OCI-LY7 (cell line): ENCODE results near the gene SLC12A8. TPM values are rescaled to one million over a fixed set of nuclear protein-coding genes. Genes with fewer than 3 reads are reported as not detected.

Experiments used
- BruUV-seq: library from RNA; stranded (reverse); fragments of 400-500 nt; replicated peaks from 2 replicates; lab custom pipeline; 2021; lab: Mats Ljungman, UMichigan
- CTCF ChIA-PET: fragments of 300-600 bp; sonication (Branson Sonifier 250); formaldehyde crosslinking; loops from one replicate; lab custom pipeline; 2022; ENCODE audit warnings: antibody characterized with exemption; ENCODE audit not compliant: unreplicated experiment; lab: Charles Lee
- POLR2A ChIA-PET: fragments of 300-600 bp; sonication (Branson Sonifier 250); formaldehyde crosslinking; loops from one replicate; lab custom pipeline; 2022; ENCODE audit warnings: antibody characterized with exemption; lab: Charles Lee
- DNase-seq: peaks from one replicate; pipeline ENCODE4 v3.0.0-alpha.2; 2015; ENCODE audit warnings: low spot score
- H2AFZ ChIP-seq: fragments of 200-600 bp; sonication (generic), shearing (Covaris generic); 2 replicates; pipeline ENCODE4 v1.6.1; 2014; ENCODE audit warnings: mild to moderate bottlenecking, antibody characterized with exemption, low read length, moderate library complexity
- H3K27ac ChIP-seq: fragments of 200-600 bp; sonication (generic); 2 replicates; pipeline ENCODE4 v1.5.1; 2014; ENCODE audit warnings: mixed run types, low read depth, mild to moderate bottlenecking, moderate library complexity, low read length, inconsistent platforms; ENCODE audit not compliant: poor library complexity, severe bottlenecking
- H3K36me3 ChIP-seq: fragments of 200-600 bp; sonication (generic); 2 replicates; pipeline ENCODE4 v1.6.1; 2014; ENCODE audit warnings: mild to moderate bottlenecking, antibody characterized with exemption, low read length, moderate library complexity, mixed read lengths; ENCODE audit not compliant: insufficient read depth
- H3K4me1 ChIP-seq: fragments of 200-600 bp; sonication (generic); 2 replicates; pipeline ENCODE4 v1.5.1; 2014; ENCODE audit warnings: mild to moderate bottlenecking, low read length; ENCODE audit not compliant: insufficient read depth, poor library complexity, severe bottlenecking
- H3K4me2 ChIP-seq: fragments of 200-600 bp; sonication (generic); 2 replicates; pipeline ENCODE4 v1.6.1; 2014; ENCODE audit warnings: mild to moderate bottlenecking, low read length
- H3K4me3 ChIP-seq: fragments of 200-600 bp; sonication (generic); 2 replicates; pipeline ENCODE4 v1.5.1; 2014; ENCODE audit warnings: mild to moderate bottlenecking, low read depth, low read length; ENCODE audit not compliant: poor library complexity, severe bottlenecking
- H3K79me2 ChIP-seq: fragments of 200-600 bp; sonication (generic); 2 replicates; pipeline ENCODE4 v1.6.1; 2016; ENCODE audit warnings: low read depth, mild to moderate bottlenecking, low read length, moderate library complexity, mixed read lengths; ENCODE audit not compliant: insufficient read depth
- H3K9me2 ChIP-seq: fragments of 200-600 bp; sonication (generic); 2 replicates; pipeline ENCODE4 v1.6.1; 2016; ENCODE audit warnings: mild to moderate bottlenecking, low read length, mixed read lengths; ENCODE audit not compliant: insufficient read depth
- H3K9me3 ChIP-seq: fragments of 200-600 bp; sonication (generic); 2 replicates; pipeline ENCODE4 v1.6.1; 2014; ENCODE audit warnings: mild to moderate bottlenecking, mixed run types, low read length, mixed read lengths
- H4K20me1 ChIP-seq: fragments of 200-600 bp; sonication (generic); 2 replicates; pipeline ENCODE4 v1.6.1; 2014; ENCODE audit warnings: mild to moderate bottlenecking, antibody characterized with exemption, low read length, moderate library complexity, mixed read lengths; ENCODE audit not compliant: insufficient read depth
- EZH2phosphoT487 ChIP-seq: fragments of 200-600 bp; sonication (generic); IDR thresholded peaks from 2 replicates; pipeline ENCODE4 v1.6.1; 2018; ENCODE audit warnings: low read depth, borderline replicate concordance, mild to moderate bottlenecking, mixed run types, antibody characterized with exemption, low read length, moderate library complexity, mixed read lengths
- intact Hi-C: fragments of 100-400 bp; cut with micrococcal nuclease; formaldehyde crosslinking; loops from one replicate; pipeline ENCODE4 v1.10.0; 2022; ENCODE audit not compliant: unreplicated experiment
- total RNA-seq, 2 experiments: library from RNA; depleted of rRNA in 1 of 2; stranded (reverse); fragments of >200 nt in 1 of 2; shearing (Covaris generic) in 1 of 2; gene quantifications; 2 replicates each; pipeline ENCODE4 v1.2.3, GENCODE V29; 2014 to 2022
- TF ChIP-seq, protein P1 (sequence below): fragments of 200-600 bp; sonication (generic); conservative IDR thresholded peaks from 2 replicates; pipeline ENCODE4 v1.5.1; 2014; ENCODE audit warnings: mild to moderate bottlenecking, antibody characterized with exemption, low read length, moderate library complexity, mixed read lengths

The SLC12A8 gene
- total RNA-seq, 2 experiments from 2014 or later = 0.84 to 1.0 TPM

DNA sequence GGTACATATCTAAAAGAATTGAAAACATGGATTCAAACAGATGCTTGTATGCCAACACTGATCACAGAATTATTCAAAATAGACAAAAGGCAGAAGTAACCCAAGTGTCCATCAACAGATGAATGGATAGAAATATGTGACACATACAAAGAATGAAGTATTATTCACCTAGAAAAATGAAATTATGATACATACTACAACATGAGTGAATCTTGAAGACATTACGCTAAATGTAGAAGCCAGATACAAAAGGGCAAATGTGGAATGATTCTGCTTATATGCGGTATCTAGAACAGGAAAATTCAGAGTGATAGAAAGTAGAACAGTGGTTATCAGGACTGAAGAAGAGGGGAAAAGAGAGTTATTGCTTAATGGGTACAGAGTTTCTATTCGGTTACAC is 26.2 kb upstream of the SLC12A8 start:
- Histone ChIP-seq H3K27ac (no peak overlapping the region), H3K79me2 (no peaks in the 10 kb centered on the region), H2AFZ (no peak overlapping the region), H3K4me1 (no peaks in the 10 kb centered on the region), H3K36me3 (0 out of 2 replicates have a peak, but pooled peaks cover 4% of the 10 kb centered on the region), H3K9me3 (no peaks in the 10 kb centered on the region), H3K9me2 (no peaks in the 10 kb centered on the region), H4K20me1 (no peaks in the 10 kb centered on the region), H3K4me2 (no peak overlapping the region), H3K4me3 (no peak overlapping the region)
- CTCF ChIA-PET = no interaction called here
- POLR2A ChIA-PET = no interaction called here
- DNase-seq = no peak
- no TSS peak for BruUV-seq
- TF ChIP-seq EZH2phosphoT487 = no peak
- TF ChIP-seq, protein P1, sequence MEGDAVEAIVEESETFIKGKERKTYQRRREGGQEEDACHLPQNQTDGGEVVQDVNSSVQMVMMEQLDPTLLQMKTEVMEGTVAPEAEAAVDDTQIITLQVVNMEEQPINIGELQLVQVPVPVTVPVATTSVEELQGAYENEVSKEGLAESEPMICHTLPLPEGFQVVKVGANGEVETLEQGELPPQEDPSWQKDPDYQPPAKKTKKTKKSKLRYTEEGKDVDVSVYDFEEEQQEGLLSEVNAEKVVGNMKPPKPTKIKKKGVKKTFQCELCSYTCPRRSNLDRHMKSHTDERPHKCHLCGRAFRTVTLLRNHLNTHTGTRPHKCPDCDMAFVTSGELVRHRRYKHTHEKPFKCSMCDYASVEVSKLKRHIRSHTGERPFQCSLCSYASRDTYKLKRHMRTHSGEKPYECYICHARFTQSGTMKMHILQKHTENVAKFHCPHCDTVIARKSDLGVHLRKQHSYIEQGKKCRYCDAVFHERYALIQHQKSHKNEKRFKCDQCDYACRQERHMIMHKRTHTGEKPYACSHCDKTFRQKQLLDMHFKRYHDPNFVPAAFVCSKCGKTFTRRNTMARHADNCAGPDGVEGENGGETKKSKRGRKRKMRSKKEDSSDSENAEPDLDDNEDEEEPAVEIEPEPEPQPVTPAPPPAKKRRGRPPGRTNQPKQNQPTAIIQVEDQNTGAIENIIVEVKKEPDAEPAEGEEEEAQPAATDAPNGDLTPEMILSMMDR = no peak
- intact Hi-C loops = no loop called here

- intact Hi-C loops = no loop called here
- H2AFZ ChIP-seq = no peak overlapping the region
- H4K20me1 ChIP-seq = no peaks in the 10 kb centered on the region
- H3K9me2 ChIP-seq = no peaks in the 10 kb centered on the region
- H3K4me1 ChIP-seq = no peaks in the 10 kb centered on the region
- TF ChIP-seq, protein P1 = no peak
- DNase-seq = no peak
- H3K4me3 ChIP-seq = no peak overlapping the region
- no peak overlapping the region for H3K4me2 ChIP-seq
- H3K79me2 ChIP-seq = no peaks in the 10 kb centered on the region
- BruUV-seq = no TSS peak
- POLR2A ChIA-PET = interaction anchor here (0.5 to 1.2 kb wide), 3 partner anchors 10 to 613 kb away, joined by 3 to 6 read pairs (median 4); no protein-coding TSS in a partner anchor
- CTCF ChIA-PET = no interaction called here
- no peaks in the 10 kb centered on the region for H3K9me3 ChIP-seq
- no peak overlapping the region for H3K27ac ChIP-seq
- H3K36me3 ChIP-seq = peaks cover 24% of the 10 kb centered on the region
These were observed 23.9 kb upstream of the SLC12A8 start for GRCh38 chr3:125236331-125236903.

- no peak for TF ChIP-seq EZH2phosphoT487
- TF ChIP-seq, protein P1 = no peak
- no peaks in the 10 kb centered on the region for H3K9me3 ChIP-seq
- DNase-seq = no peak
- peaks cover 24% of the 10 kb centered on the region for H3K36me3 ChIP-seq
- H3K4me2 ChIP-seq = no peak overlapping the region
- no peak overlapping the region for H2AFZ ChIP-seq
- no peaks in the 10 kb centered on the region for H3K79me2 ChIP-seq
- intact Hi-C loops = no loop called here
- no peak overlapping the region for H3K27ac ChIP-seq
- no peaks in the 10 kb centered on the region for H3K4me1 ChIP-seq
- H4K20me1 ChIP-seq = no peaks in the 10 kb centered on the region
- ChIA-PET CTCF (no interaction called here), POLR2A (interaction anchor here (1.1 kb wide), 1 partner anchor 12 kb away, joined by 3 read pairs; no protein-coding TSS in a partner anchor)
- H3K4me3 ChIP-seq = no peak overlapping the region
- no TSS peak for BruUV-seq
- H3K9me2 ChIP-seq = no peaks in the 10 kb centered on the region
These were observed 22.3 kb upstream of the SLC12A8 start for GRCh38 chr3:125234831-125235230.
